NOMO-1 treated with DMSO at 0.1 percent for 48 hours (cell line): ENCODE data around the gene POLD2.

ENCODE experiments used
- DNase-seq: peaks from one replicate; lab custom pipeline; 2025; ENCODE audit not compliant: unreplicated experiment; lab: John Stamatoyannopoulos, UW

The POLD2 gene

DNA sequence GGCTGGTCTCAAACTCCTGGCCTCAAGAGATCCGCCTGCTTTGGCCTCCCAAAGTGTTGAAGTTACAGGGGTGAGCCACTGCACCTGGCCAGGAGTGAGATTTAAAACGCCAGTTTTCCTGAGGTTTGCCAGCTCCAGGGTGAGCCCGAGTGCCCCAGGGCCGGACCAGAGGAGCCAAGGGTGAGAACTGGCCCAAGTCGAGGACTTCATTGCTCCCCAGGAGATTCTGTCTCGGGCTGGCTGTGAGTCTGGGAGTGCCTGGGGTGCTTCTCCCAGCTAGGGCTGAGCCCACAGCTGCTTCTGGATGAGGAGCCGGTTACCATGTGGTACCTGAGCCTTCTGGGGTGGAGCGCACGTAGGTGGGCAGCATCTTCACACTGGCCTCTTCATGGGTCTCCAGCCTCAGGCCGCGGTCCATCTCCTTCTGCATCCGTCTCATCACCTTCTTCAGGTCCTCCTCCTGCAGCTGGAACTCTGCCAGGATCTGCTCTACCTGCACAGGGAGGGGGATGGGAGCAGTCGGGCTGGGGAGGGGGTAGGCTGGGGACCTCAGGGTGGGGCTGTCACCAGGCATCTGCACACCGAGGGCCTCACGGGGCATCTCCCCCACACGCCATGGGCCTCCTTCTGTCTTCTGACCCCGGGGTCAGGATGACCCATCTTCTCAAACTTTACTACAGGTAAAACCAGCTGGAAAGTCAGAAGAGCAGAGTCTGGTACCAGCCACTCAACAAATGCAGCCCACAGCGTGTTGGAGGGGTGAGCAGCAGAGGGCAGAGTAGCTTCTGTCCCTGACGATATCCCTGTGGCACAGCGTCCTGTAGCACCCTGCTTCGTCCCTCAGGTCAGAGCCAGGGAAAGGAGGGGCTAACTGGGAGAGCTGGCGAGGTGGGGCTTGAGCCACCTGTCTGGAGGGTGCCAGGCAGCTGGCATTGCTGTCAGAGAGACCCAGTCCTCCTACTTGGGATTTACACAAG, 29.9 kb upstream of the POLD2 start:
- no peak for DNase-seq

DNA sequence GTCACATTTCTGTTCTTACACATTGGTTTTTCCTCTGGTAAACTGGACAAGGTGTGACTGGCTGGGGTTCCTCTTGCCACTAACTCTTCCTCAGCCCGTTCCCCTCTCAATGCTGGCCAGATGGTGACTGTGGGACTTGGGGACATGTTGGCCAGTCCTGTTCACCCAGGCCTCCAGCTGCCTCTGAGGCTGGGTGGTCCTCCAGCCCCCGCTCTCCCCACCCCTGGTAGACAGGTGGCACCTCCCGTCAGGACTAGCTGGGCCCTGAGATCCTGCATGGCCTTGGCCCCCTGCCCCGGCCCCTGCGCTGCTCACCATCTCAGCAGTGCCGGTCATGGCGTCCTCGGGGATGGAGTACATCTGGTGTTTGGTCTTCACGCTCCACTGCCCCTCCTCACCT, 28.6 kb upstream of the POLD2 start:
- no peak for DNase-seq

GRCh38 chr7:44150966-44151941, 27.9 kb upstream of the POLD2 start:
- no peak for DNase-seq

GRCh38 chr7:44150466-44150832, 27.1 kb upstream of the POLD2 start:
- DNase-seq, result no peak

GRCh38 chr7:44149571-44150465, 26.5 kb upstream of the POLD2 start:
- no peak for DNase-seq

- DNase-seq, result no peak
Observed at GRCh38 chr7:44148961-44149536, 25.7 kb upstream of the POLD2 start.

DNA sequence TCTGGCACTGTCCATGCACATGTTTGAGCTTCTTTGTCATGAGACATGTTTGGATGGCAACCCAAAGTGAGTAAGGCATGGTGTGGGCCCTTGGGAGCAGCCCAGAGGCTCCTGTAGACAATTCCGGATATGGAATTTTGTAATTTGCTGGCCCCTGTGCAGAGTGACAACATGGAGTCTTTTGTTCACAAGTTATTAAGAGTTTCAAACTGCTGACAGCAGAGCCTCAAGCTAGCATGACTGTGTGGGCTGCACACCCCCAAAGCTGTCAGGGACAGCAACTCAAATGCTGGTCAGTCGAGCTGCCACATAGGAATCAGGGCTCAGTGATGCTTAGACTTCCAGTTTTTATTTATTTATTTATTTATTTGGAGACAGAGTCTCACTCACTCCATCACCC, 24.8 kb upstream of the POLD2 start:
- no peak for DNase-seq

GRCh38 chr7:44147026-44147991, 24.0 kb upstream of the POLD2 start:
- DNase-seq, result no peak

DNA sequence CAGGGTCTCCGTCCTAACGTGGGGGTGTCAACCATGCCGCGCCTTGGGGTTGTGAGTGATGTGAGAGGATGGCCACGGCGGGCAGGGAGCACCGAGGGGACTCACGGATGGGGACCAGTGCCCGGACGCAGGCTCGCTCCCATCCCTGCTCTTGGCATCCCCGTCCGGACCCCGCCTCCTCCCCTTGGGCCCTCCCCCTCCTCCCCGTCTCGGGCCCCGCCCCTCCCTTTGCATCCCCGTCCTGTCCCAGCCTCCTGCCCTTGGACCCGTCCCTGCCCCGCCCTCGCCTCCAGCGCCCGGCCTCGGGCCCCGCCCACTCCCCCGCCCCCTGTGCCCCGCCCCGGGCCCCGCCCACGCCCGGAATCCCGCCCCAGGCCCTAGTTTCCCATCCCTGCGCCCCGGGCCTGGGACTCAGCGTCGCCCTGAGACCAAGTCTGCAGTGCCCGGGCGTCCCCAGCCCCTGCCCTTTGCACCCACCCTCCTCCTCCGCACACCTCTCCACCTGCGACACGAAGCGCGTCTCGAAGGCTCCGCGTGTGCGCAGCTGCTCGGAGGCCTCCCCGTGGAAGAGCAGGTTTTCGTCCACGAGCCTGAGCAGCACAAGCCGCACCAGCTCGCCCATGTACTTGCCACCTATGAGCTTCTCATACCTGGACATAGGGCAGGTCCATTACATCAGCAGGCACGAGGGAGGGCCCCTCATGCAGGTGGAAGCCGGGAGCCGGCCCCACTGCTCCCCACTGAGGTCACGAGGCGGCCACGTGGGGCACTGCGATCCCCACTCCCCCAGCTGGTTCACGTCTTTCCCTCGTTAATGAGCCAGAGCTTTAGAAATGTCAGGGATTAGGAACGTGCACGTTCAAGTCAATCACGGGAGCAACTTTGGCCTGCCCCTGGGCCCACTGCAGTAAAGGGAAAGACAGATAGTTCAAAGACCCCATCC, 22.9 kb upstream of the POLD2 start:
- DNase-seq, result no peak

DNA sequence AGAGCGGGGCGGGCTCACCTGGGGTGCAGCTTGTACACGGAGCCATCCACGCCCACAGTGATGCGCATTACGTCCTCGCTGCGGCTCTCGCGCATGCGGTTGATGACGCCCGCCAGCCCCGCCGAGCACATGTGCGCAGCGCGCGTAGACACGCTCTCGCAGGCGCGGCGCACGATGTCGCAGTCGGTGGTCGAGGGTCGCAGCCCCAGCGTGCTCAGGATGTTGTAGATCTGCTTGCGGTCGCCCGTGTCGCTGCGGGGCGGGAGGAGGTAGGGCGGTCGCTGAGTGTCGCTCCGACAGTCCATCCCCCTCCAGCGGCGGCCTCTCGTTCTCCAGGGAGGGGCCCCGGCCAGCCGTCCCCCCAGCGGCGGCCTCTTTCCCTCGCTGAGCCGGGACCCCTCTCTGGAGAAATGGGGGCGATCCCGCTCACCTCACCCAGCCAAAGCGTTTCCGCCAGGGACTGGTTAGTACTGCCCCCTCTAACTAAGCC, 22.2 kb upstream of the POLD2 start:
- no peak for DNase-seq

- DNase-seq, result no peak
Observed at GRCh38 chr7:44144968-44145478, 21.7 kb upstream of the POLD2 start.

DNA sequence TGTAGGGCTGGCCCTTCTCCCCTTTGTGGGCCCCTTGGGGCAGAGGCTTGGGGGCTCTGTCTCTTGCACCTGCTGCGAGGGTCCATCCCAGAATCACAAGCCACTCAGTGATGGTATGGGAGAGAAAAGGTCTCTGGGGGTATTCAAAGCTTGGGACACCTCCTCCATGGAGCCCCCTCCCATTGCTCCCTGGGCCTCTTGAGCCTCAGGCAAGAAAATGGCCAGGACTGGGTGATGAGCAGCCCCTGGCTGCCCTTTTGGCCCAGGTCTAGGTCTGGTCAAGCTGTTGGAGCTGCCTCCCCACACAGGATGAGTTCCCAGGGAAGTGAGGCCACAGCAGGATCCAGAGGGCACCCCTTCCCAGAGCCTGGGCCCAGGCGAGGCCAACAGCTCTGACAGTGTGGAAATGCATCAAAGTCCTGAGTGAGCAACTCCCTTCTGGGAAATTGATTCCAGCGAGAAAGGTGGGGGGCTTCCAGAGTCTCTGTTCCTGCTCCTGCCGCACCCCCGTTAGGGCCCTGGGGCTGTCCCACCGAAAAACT, 21.1 kb upstream of the POLD2 start:
- DNase-seq, result no peak

DNA sequence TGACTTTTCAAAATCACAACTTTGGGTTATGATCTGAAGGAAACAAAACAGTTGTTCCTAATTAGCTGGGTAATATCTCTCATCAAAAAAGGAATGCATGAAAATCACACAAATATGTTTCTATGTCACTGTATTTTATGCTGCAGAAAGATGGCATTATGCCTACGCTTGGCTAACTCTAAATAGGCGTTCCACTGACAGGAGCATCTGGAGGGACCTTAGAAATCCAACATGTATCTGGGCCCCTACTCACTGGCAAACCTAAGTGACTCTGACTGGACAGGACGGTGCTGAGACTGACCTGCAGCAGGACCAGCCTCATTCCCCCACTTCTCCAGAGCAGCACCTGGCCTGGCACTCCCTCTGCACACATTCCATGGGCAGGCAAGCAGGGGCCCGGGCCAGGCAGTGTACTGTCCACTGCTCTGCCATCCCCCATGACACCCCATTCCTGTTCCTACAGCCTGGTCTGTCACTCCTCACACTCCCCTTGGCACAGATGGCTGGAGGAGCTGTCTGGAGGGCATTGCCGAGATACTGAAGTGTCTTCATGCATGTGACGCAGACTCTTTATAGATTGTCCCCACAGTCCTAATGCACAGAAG, 20.4 kb upstream of the POLD2 start:
- DNase-seq, result no peak

DNA sequence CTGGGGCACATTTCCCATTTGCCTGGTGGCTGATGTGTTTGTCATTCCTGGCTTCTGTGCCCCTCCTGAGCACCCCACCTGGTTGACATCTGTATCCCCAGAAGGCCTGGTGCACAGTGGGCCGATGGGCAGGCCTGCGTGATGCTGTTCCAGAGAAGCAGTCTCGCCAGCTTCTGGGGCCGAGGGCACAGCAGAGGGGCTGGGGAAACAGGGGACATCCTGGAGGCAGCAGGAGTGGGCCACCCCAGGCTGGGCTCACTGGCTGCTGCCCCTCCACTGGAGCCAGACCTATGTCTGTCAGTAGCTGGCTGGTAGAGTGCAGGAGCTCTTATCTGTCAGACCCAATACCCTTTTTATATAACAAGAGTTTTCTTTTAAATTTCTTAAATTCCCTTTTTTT, 18.7 kb upstream of the POLD2 start:
- no peak for DNase-seq

DNA sequence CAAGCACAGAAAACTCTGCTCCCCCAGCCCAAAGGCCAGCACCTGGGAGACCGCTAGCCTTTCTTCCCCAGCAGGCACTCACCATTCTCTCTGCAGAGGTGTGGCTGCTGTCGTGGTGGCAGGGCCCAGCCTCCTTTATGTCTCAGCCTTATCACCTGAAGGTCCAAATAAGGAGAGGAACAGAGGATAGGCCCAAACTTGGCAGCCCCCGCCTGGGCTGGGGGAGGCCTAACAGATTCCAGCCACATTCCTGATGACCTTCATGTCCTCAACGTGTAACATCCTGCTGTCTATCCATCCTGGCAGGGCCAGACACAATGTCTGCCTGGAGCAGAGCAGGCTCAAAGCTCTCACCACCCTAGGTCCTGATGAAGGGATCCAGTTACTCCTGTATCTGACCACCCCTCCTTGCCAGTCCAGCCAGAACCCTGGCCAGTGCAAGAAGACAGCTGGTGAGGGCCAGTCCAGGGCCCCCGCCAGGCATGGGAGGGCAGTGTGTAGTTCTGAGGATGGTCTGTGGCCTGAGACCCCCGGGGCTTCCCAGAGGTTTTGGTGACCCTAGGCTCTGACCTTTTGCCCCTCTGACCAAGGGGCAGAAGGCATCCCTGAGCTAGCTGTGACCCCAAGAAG, 18.0 kb upstream of the POLD2 start, which contains the start of gene MYL7:
MYL7 (minus strand) TSS at position 112 of the 630 bp plus-strand sequence; CDS start at position 85, 27 bp downstream.
- no peak for DNase-seq

DNA sequence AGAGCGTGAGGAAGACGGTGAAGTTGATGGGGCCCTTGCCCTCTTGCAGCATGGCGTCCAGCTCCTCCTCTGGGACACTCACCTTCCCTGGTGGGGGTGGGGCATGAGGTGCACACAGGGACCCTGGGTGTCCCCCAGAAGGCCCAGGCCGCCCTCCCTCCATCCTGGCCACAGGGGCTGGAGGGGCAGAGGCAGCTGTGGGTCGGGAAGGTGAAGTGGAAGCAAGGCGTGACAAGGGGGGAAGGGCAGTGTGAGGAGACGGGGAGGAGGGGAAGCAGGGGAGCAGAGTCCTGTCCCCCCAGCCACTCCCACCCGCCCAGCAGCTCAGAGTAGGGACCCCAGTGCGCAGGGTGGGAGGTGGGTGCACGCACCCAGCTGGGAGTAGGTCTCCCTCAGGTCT, 17.0 kb upstream of the POLD2 start:
- DNase-seq, result no peak
